ENCODE measurements around the gene MUC12. TPM values are rescaled to one million over a fixed set of nuclear protein-coding genes. Genes with fewer than 3 reads are reported as not detected.

Gene MUC12
- total and polyA plus RNA-seq, 2 of the 13 experiments (the other 11 are each of a cell fraction or from before 2014, with no cell fraction given), result not detected

- TF ChIP-seq, protein P1, sequence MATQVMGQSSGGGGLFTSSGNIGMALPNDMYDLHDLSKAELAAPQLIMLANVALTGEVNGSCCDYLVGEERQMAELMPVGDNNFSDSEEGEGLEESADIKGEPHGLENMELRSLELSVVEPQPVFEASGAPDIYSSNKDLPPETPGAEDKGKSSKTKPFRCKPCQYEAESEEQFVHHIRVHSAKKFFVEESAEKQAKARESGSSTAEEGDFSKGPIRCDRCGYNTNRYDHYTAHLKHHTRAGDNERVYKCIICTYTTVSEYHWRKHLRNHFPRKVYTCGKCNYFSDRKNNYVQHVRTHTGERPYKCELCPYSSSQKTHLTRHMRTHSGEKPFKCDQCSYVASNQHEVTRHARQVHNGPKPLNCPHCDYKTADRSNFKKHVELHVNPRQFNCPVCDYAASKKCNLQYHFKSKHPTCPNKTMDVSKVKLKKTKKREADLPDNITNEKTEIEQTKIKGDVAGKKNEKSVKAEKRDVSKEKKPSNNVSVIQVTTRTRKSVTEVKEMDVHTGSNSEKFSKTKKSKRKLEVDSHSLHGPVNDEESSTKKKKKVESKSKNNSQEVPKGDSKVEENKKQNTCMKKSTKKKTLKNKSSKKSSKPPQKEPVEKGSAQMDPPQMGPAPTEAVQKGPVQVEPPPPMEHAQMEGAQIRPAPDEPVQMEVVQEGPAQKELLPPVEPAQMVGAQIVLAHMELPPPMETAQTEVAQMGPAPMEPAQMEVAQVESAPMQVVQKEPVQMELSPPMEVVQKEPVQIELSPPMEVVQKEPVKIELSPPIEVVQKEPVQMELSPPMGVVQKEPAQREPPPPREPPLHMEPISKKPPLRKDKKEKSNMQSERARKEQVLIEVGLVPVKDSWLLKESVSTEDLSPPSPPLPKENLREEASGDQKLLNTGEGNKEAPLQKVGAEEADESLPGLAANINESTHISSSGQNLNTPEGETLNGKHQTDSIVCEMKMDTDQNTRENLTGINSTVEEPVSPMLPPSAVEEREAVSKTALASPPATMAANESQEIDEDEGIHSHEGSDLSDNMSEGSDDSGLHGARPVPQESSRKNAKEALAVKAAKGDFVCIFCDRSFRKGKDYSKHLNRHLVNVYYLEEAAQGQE (IDR thresholded peaks at IDR 0.05; ENCODE audit: borderline replicate concordance in 1 of 2, low read depth in 1 of 2, low read length in 2 of 2), result peak in 1 of 2 experiments; percentile 34; a peak in 1 of 4 replicates
- no peak for TF ChIP-seq FOSL1 (CRISPR knock-in tag; IDR thresholded peaks at IDR 0.05; ENCODE audit: borderline replicate concordance)
- peak; percentile 59; the same call in 1 of the 2 replicates for TF ChIP-seq ZBTB33 (CRISPR knock-in tag; IDR thresholded peaks at IDR 0.05)
- TF ChIP-seq ARID3A (IDR thresholded peaks at IDR 0.05; ENCODE audit: low read depth, low read length), result no peak
- no peak for TF ChIP-seq ZNF451 (CRISPR knock-in tag; IDR thresholded peaks at IDR 0.05)
- TF ChIP-seq HOXA3 (CRISPR knock-in tag; IDR thresholded peaks at IDR 0.05), result peak; percentile 74
- 0 out of 2 replicates have a peak, but pooled peaks have one; percentile 42 for TF ChIP-seq ZKSCAN8 (CRISPR knock-in tag; IDR thresholded peaks at IDR 0.05; ENCODE audit: borderline replicate concordance)
- no peak for TF ChIP-seq ZFYVE20 (CRISPR knock-in tag; IDR thresholded peaks at IDR 0.05; ENCODE audit: borderline replicate concordance, low read depth)
- TF ChIP-seq, protein P2, sequence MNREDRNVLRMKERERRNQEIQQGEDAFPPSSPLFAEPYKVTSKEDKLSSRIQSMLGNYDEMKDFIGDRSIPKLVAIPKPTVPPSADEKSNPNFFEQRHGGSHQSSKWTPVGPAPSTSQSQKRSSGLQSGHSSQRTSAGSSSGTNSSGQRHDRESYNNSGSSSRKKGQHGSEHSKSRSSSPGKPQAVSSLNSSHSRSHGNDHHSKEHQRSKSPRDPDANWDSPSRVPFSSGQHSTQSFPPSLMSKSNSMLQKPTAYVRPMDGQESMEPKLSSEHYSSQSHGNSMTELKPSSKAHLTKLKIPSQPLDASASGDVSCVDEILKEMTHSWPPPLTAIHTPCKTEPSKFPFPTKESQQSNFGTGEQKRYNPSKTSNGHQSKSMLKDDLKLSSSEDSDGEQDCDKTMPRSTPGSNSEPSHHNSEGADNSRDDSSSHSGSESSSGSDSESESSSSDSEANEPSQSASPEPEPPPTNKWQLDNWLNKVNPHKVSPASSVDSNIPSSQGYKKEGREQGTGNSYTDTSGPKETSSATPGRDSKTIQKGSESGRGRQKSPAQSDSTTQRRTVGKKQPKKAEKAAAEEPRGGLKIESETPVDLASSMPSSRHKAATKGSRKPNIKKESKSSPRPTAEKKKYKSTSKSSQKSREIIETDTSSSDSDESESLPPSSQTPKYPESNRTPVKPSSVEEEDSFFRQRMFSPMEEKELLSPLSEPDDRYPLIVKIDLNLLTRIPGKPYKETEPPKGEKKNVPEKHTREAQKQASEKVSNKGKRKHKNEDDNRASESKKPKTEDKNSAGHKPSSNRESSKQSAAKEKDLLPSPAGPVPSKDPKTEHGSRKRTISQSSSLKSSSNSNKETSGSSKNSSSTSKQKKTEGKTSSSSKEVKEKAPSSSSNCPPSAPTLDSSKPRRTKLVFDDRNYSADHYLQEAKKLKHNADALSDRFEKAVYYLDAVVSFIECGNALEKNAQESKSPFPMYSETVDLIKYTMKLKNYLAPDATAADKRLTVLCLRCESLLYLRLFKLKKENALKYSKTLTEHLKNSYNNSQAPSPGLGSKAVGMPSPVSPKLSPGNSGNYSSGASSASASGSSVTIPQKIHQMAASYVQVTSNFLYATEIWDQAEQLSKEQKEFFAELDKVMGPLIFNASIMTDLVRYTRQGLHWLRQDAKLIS (CRISPR knock-in tag; IDR thresholded peaks at IDR 0.05), result no peak
- TF ChIP-seq YY1 (IDR thresholded peaks at IDR 0.05; ENCODE audit: insufficient read depth, insufficient replicate concordance, low read depth, low read length), result peak; percentile 69
- TF ChIP-seq SRY (CRISPR knock-in tag; IDR thresholded peaks at IDR 0.05), result peak; percentile 39; the same call in 1 of the 2 replicates
- TF ChIP-seq TFDP2 (CRISPR knock-in tag; IDR thresholded peaks at IDR 0.05), result peak; percentile 45; the same call in 1 of the 2 replicates
These were observed 3.4 kb upstream of the MUC12 start (continued) for GRCh38 chr7:100965723-100966541.

Measured in HepG2 (cell line).